NCI-H1436 (cell line): Measurements from ENCODE around the gene NUP85.
"Not testable (repeated sequence)": the region's sequence is repeated elsewhere in the genome, so short reads cannot be mapped to it uniquely, and the experiment has no call there.

Experiments used
- DNase-seq: peaks from one replicate; lab custom pipeline; 2025; lab: John Stamatoyannopoulos, UW

The NUP85 gene, protein sequence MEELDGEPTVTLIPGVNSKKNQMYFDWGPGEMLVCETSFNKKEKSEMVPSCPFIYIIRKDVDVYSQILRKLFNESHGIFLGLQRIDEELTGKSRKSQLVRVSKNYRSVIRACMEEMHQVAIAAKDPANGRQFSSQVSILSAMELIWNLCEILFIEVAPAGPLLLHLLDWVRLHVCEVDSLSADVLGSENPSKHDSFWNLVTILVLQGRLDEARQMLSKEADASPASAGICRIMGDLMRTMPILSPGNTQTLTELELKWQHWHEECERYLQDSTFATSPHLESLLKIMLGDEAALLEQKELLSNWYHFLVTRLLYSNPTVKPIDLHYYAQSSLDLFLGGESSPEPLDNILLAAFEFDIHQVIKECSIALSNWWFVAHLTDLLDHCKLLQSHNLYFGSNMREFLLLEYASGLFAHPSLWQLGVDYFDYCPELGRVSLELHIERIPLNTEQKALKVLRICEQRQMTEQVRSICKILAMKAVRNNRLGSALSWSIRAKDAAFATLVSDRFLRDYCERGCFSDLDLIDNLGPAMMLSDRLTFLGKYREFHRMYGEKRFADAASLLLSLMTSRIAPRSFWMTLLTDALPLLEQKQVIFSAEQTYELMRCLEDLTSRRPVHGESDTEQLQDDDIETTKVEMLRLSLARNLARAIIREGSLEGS

DNA sequence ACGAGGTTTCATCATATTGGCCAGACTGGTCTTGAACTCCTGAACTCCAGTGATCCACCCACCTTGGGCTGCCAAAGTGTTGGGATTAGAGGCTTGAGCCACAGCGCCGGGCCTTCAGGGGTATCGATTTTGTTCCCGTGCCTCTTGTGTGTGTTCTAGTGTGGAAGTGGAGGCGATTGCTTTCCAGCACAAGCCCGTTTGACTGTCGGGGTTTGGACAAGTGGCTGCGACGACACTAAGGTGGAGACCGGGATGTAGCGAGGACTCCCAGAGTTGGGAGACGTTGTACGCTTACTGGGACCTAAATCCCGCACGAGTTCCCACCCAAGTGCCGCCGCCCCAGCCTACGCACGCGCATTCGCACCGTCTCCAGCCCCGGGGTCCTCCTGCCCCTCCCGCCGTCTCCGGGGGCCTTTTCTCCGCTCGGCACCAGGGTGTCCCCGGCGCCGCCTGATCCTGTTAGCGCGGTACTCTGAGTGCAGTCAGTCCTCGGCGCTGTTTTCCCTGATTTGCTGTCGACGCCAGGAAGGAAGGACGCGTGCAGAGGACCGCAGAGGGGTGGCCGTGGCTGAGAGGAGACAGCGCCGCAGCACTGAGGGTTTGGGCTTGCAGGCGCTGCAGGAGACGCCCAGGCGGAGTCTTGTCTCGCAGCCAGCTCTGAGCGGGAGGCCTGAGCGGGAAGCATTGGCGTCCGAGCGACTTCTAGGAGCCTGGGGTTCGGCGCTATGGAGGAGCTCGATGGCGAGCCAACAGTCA, at the start of gene NUP85:
Gene NUP85, plus strand, starts transcription at position 643 of the 756 bp plus-strand sequence. Its CDS starts 83 bp downstream, at position 726.
- DNase-seq, result peak; percentile 96

DNA sequence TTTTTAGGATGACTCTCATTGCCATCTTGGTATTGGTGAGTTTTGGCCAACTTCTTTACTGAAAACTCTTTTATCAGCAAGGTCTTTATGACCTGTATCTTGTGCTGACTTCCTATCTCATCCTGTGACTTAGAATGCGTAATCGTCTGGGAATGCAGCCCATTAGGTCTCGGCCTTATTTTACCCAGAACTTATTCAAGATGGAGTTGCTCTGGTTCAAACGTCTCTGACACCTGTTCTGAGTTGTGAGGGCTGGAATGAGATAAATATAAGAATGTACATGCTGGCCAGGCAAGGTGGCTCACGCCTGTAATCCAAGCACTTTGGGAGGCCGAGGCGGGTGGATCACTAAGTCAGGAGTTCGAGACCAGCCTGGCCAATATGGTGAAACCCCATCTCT, 47.0 kb upstream of the NUP85 start:
- not testable (repeated sequence) for DNase-seq

DNA sequence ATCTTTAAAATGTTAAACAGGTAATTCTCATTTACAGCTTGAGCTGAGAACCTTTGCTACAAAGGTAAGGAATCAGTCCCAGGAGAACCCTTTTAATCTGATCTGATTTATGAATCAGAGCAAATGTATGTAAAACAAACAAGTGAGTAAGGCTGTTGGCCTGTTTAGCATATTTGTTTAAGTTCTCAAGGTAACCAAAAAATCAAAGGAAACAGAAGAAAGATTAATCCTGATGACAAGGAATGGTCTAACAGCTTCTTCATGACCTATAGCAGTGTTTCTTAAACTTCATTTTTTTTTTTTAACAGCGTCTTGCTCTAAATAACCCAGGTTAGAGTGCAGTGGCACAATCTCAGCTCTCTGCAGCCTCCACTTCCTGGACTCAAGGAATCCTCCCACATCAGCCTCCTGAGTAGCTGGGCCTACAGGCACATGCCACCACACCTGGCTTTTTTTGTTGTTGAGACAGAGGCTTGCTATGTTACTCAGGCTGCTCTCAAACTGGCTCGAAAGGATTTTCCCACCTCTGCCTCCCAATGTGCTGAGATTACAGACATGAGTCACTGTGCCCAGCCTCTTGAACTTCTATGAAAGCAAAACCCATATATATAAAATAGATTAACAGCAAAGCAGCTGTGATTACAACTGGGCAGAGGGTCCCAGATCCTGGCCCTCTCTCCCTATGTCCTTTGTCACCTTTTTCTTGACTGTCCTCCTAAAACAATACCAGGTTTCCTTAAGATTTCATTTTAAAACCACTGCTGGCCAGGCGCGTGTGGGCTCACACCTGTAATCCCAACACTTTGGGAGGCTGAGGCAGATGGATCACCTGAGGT, 46.1 kb upstream of the NUP85 start:
- no peak for DNase-seq

DNA sequence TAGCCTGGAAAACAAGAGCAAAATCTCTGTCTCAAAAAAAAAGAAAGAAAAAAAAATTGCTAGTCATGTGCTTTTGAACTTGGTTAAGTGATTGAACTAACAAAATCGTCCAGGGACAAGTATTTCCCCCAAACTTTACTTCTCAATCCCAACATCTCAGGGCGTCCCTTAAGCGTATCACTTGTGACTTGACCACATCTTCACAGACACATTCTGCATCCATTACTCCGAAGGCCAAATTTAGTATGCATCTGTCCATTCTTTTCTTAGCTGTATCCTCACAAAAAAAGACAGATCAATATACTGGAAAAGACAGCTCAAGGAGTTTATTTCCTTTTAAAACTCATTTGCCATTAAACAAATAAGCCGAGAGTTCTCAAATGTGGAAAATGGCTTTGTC, 45.3 kb upstream of the NUP85 start:
- no peak for DNase-seq

DNA sequence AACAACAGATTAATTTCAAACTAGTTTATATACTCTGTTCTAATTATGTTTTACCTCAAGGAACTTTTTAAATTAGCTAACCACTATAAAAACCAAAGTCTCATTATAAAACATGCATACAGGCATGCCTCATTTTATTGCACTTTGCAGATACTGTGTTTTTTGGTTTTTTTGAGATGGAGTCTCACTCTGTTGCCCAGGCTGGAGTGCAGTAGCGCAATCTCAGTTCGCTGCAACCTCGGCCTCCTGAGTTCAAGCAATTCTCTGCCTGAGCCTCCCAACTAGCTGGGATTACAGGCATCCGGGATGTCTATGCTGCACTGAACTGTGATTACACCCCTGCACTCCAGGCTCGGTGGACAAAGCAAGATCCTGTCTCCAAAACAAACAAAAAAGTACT, 42.4 kb upstream of the NUP85 start:
- DNase-seq, result no peak

DNA sequence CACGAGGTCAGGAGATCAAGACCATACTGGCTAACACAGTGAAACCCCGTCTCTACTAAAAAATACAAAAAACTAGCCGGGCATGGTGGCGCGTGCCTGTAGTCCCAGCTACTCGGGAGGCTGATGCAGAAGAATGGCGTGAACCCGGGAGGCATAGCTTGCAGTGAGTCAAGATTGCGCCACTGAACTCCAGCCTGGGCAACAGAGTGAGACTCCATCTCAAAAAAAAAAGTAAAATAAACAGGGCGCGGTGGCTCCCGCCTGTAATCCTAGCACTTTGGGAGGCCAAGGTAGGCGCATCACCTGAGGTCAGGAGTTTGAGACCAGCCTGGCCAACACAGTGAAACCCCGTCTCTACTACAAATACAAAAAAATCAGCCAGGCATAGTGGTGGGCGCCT, 40.9 kb upstream of the NUP85 start:
- DNase-seq, result not testable (repeated sequence)

DNA sequence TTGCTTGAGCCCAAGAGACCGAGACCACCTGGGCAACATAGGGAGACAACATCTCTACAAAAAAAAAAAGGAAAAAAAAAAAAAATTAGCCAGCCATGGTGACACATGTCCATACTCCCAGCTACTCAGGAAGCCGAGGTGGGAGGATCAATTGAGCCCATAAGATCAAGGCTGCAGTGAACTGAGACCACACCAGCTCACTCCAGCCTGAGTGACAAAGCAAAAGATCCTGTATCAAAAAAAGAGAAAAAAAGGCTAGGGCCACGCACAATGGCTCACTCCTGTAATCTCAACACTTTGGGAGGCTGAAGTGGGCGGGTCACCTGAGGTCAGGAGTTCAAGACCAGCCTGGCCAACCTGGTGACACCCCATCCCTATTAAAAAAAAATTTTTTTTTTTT, 36.5 kb upstream of the NUP85 start:
- no peak for DNase-seq

DNA sequence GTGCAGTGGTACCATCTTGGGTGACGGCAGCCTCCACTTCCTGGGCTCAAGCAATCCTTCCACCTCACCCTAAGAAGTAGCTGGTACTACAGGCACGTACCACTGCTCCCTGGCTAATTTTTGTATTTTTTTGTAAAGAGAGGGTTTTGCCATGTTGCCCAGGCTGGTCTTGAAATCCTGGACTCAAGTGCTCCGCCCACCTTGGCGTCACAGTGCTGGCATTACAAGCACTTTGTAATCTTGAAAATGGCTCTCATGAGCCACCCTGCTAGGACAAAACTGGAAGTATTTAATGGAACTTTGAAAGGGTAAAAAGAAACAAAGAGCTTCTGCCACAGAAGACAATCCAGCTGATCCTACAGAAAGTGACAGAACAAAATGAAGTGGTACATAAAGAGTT, 32.0 kb upstream of the NUP85 start:
- no peak for DNase-seq

DNA sequence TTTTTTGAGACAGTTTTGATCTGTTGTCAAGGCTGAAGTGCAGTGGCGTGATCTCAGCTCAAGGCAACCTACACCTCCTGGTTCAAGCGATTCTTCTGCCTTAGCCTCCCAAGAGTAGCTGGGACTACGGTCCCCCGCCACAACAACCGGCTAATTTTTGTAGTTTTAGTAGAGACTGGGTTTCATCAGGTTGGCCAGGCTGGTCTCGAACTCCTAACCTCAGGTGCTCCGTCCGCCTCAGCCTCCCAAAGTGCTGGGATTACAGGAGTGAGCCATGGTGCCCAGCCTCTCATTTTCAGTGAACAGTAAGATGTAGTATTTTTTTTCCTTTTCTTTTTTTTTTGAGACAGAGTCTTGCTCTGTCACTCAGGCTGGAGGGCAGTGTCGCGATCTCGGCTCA, 30.5 kb upstream of the NUP85 start:
- DNase-seq, result no peak

DNA sequence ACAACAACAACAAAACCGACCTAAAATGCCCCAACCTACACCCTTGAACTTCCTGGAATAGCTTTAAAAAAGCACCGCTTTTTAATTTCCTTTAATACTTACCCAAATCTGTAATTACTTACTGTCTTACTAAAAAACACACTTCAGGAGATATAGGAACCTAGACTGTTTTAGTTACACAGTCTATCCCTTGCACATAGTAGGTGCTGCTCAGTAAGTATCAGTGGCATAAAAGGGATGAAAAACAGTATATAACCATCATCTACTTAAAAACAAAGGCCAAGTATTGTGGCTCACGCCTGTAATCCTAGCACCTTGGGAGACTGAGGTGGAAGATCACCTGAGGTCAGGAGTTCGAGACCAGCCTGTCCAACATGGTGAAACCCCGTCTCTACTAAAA, 28.9 kb upstream of the NUP85 start:
- DNase-seq, result no peak

DNA sequence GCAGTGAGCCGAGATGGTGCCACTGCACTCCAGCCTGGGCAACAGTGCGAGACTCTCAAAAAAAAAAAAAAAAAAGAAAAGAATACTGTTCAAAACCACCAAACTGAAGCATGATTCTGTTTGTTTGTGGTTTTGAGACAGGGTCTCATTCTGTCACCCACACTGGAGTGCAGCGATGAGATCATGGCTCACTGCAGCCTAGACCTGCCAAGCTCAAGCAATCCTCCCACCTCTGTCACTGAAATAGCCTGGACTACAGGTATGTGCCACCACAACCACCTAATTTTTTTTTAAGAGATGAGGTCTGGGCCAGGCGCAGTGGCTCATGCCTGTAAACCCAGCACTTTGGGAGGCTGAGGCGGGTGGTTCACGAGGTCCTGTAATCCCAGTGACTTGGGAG, 27.0 kb upstream of the NUP85 start:
- DNase-seq, result no peak

DNA sequence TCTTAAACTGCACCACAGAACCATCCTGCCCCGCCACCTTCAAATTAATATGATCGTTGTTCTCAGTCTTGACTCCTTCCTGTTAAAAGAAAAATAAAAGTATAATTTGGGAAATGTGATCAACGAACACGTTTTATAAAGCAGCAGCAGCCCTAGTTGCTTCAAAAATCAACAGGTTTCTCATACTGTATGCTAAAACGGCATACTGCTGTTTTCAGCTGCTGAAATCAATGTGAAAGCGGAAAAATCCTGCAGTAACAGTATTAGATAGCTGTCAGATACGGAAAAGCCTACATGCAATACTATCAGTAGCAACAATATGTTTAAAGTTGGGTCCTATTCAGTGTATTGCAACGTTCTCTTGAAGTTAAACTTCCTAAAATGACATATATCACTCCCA, 24.4 kb upstream of the NUP85 start:
- no peak for DNase-seq

DNA sequence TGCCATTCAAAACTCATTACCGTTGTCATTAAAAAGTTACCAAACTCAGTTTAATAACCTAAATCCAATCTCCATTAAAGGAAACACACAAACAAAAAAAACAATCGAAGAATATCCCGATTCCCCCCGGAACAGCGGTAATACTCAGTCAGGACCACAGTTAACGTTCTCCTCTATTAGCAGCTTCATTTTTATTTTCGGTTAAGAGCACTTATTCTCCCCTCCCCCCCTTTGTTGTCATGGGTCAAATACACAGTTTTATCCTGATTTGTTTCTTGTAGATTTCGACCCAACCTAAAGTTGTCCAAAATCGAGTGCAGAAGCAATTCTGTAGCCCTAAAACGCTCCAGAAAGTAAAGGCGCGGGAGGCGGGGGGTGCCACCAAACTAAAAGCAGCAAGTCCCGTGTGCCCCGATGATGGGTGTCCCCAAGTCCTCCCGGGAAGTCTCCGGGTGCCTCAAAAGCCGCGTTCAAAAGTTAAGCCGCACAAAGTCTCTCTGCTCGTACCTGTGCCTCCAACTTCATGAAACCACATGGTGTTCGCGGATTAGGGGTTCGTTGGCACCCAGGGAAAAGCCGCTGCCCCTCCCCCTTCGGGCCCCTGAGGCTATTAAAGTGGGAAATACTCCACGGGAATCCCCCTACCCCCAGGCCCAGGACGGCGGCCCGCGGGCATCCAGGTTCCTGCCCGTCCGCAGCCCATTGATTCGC, 23.7 kb upstream of the NUP85 start:
- DNase-seq, result no peak

DNA sequence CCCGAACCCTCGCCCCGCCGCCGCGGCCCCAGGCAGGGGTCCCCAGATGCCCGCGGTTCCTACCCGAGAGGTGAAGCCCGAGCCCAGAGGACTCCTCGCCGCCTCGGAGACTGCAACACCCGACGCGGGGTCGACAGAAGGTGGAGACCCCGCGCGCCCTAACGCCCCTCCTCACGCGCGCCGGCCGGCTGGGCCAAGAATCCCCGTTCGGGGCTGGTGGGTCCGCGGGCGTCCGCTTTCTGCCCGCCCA, 23.2 kb upstream of the NUP85 start:
- no peak for DNase-seq

DNA sequence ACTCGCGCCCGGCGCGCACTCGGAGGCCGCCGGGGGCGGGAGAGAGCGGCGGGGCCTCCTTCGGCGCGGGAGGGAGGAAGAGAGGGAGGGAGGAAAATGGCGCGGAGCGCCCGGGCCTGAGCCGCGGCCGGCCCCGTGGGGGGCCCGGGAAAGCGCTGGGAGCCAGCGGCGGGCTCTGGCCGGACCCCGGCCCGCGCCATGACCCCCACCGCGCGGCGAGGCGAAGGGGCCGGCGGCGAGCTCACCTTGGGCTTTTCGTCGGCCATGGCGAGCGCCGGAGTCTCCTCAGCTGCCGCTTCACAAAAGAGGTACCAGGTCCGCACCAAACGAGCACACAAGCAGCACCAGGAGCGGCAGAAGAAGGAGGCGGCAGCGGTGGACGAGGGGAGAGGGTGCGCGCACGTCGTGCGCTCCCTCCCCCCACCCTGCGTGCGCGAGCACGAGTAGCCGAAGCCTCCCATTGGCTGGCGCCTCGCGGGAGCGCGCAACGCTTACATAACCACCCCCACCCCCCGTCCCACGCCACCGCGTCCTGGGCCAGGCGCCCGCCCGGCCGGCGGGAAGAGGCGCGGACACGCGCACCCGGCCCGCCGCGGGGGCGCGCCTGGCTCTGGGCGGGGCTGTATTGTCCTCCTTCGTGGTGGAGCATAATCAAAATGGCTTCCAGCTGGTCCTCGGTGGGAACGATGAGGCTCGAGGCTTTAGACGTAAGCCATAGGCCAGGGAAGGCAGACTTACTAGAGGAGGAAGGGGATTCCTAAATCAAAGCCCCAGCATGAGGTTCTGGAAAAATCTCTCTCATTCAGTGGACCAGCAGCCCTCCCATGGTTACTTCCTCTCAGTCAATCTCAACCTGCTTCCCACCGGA, 22.7 kb upstream of the NUP85 start, which contains the start of gene SUMO2:
Gene SUMO2, minus strand, starts transcription at position 391 of the 868 bp plus-strand sequence. Its CDS starts 125 bp downstream, at position 266.
- peak; percentile 98 for DNase-seq

DNA sequence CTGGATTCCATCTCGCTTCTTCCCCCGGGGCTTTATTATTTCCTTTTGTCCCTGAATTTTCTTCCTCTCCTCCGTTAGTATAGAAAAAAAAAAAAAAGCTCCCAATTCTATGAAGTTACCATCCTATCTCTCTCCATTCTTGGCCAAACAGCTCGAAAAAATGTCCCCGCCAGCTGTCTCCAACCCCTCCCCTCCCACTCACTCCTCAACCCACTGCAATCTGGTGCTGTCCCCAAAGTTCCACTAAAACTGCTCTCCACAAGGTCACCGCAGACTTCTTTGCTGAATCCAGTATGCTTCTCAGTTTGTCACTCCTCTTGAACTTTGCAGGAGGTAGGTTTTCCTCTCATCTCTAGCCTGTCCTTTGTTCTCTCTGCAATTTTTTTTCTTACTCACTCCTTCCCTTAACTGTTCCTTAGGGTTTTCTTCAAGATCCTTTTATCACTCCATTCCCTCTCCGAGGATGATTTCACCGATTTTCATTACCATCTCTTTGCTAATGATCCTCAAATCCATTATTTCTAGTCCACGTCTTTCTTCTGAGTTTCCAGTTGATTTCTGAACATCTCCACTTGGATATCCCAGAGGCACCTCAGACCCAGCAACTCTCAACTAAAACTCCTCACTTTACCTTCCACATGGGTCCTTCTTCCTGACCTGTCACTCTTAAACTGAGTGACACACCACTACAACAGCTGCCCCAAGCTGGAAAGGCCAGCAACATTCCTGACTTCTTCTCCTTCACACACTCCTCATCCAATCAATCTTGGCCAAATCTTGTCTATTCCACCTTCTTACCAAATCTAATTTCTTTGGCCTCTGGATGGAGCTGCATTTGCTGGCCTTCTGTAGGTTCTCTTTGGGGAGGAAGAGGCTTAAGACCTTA, 21.2 kb upstream of the NUP85 start:
- DNase-seq, result no peak

DNA sequence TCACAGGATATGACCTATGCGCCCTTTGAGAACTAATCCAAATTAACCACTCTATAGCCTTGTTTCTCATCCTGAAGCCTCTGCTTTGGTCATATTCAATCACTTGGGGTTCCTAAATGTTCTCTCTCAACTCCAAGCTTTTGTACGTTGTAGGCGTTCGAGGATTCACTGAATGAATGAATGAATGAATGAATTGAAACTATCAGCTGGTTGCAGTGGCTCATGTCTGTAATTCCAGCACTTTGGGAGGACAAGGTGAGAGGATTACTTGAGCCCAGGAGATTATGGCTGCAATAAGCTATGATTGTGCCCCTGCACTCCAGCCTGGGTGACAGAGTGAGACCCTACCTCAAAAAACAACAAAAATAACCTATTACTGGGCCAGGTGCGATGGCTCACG, 16.9 kb upstream of the NUP85 start:
- DNase-seq, result no peak

DNA sequence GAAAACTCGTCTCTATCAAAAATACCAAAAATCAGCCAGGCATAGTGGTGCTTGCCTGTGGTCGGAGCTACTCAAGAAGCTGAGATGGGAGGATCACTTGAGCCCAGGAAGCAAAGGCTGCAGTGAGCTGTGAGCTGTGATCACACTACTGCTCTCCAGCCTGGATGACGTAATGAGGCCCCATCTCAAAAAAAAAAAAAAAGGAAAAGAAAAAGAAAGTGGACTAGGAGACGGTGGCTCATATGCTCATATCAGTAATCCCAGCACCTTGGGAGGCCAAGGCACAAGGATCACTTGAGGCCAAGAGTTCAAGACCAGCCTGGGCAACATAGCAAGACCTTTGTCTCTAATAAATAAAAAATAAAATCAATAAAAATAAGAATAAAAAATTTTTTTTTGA, 13.9 kb upstream of the NUP85 start:
- no peak for DNase-seq

DNA sequence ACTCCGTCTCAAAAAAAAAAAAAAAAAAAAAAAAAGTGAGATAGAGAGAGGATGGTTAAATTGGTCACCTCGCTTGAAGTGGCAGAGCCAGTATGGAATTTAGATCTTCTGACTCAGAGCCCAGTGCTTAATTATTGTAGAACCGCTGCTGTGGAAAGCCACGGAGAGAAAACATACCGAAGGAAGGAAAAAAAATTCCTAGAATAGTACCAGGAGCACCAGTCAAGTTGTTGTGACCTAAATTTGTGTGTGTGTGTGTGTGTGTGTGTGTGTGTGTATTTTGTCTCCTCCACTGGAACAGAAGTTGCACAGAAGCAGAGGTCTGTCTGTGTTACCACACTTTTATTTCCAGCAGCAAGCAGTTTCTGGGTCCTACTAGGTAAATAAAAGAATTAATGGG, 10.6 kb upstream of the NUP85 start:
- no peak for DNase-seq
